GM15510 (cell line): ENCODE measurements around the gene FGD5.

Source experiments
- POLR2A ChIP-seq: IDR thresholded peaks from 3 replicates; pipeline ENCODE4 v1.6.1; 2011; ENCODE audit warnings: borderline replicate concordance; ENCODE audit not compliant: insufficient read length; ENCODE audit errors: extremely low read depth

Gene FGD5

GRCh38 chr3:14918356-14918860 lies 99.6 kb downstream of the FGD5 start:
- TF ChIP-seq POLR2A = no peak

GRCh38 chr3:14920536-14920935 lies 101.8 kb downstream of the FGD5 start:
- no peak for TF ChIP-seq POLR2A

- TF ChIP-seq POLR2A = no peak
Observed at GRCh38 chr3:14921034-14921616, 102.4 kb downstream of the FGD5 start.

GRCh38 chr3:14921811-14922705 lies 103.3 kb downstream of the FGD5 start:
- no peak for TF ChIP-seq POLR2A

GRCh38 chr3:14922863-14923262 lies 104.1 kb downstream of the FGD5 start:
- no peak for TF ChIP-seq POLR2A

- no peak for TF ChIP-seq POLR2A
Observed at GRCh38 chr3:14923476-14923875, 104.7 kb downstream of the FGD5 start.

GRCh38 chr3:14925729-14926591 lies 107.2 kb downstream of the FGD5 start:
- TF ChIP-seq POLR2A = no peak

- no peak for TF ChIP-seq POLR2A
Observed at GRCh38 chr3:14926592-14926991, 107.8 kb downstream of the FGD5 start.

GRCh38 chr3:14927308-14927707 lies 108.5 kb downstream of the FGD5 start:
- no peak for TF ChIP-seq POLR2A

- no peak for TF ChIP-seq POLR2A
Observed at GRCh38 chr3:14929310-14930074, 110.7 kb downstream of the FGD5 start.

GRCh38 chr3:14933820-14934425 lies 115.2 kb downstream of the FGD5 start:
- TF ChIP-seq POLR2A = no peak

- no peak for TF ChIP-seq POLR2A
Observed at GRCh38 chr3:14935592-14936345, 117.0 kb downstream of the FGD5 start.

GRCh38 chr3:14938954-14939353 lies 120.2 kb downstream of the FGD5 start:
- TF ChIP-seq POLR2A = no peak
